HG02938 (cell line): ENCODE results near the gene CDCA8.

ENCODE experiments used
- ATAC-seq: cut with Tn5 transposase; IDR thresholded peaks from one replicate; pipeline ENCODE4 v1.9.1; 2021; ENCODE audit warnings: mild to moderate bottlenecking, moderate library complexity; ENCODE audit not compliant: unreplicated experiment

CDCA8 gene

GRCh38 chr1:37692078-37692833 is at the start of gene CDCA8:
TSS of gene CDCA8 (plus strand) at chr1:37692516. CDS start at chr1:37692691, 175 bp downstream.
- peak; percentile 70 for ATAC-seq

DNA sequence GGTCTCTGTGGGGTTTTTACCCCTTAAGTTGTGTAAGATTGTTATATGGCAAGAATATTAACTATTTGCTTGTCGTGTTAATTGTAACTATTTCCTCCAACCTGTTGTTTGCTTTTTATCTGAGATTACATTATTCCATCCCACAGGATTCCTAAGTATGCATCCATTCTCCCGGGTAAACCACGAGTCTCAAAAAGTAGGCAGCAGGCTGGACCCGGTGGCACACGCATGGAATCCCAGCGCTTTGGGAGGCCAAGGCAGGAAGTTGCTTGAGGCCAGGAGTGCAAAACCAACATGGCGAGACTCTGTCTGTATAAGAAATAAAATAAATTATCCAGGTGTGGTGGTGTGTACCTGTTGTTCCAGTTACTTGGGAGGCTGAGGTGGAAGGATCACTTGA is 45.0 kb upstream of the CDCA8 start:
- ATAC-seq = no peak

- ATAC-seq = no peak
Observed at GRCh38 chr1:37650173-37650572, 42.1 kb upstream of the CDCA8 start.

DNA sequence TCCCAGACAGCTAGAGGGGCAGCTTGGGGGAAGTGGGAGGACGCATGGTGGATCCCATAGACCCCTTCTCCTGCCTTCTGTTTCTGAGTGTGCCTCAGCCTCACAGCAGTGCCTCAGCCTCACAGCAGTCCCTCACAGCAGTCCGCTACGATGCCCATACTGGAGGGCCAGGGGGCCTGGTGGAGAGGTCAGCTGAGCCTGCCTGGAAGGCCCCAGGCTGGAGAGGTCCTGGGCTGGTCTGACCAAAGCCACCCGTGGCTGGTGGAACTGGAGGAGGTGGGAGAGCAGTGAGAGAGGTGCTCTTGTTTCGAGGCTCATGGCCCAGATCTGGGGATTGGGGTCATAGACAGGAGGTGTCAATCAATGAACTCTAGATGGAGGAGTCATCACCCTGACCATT is 41.6 kb upstream of the CDCA8 start:
- ATAC-seq = no peak

- no peak for ATAC-seq
Observed at GRCh38 chr1:37651803-37652202, 40.5 kb upstream of the CDCA8 start.

- ATAC-seq = no peak
Observed at GRCh38 chr1:37652976-37653375, 39.3 kb upstream of the CDCA8 start.

DNA sequence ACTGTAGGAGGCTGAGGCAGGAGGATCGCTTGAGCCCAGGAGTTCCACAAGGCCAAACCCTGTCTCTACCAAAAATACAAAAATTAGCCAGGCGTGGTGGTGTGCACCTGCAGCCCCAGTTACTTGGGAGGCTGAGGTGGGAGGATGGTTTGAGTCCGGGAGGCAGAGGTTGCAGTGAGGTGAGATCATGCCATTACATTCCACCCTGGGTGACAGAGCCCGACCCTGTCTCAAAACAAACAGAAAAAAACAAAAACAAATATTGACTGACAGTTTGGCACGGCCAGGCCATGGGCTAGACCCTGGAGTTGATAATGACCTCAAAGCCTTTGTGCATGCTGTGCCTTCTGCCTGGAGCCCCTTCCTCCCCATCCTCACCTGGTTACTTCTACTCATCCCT is 38.4 kb upstream of the CDCA8 start:
- no peak for ATAC-seq

DNA sequence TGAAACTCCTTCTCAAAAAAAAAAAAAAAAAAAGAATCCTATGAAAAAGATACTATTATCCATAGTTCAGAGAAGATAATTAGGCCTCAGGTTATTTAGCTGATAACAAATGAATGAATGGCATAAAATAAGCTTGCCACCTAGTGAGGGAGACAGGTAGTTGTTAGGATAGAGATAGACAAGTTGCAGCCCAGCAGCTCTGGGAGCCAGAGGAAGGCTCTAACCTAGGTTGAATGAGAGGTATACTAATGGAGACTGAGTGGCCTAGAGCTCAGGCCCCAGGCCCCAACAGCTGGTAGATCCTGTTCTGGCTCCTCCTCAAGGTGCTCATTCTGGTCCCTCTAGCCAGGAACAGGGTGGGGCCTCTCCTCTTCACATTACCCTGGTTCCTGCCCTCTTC is 37.0 kb upstream of the CDCA8 start:
- no peak for ATAC-seq

DNA sequence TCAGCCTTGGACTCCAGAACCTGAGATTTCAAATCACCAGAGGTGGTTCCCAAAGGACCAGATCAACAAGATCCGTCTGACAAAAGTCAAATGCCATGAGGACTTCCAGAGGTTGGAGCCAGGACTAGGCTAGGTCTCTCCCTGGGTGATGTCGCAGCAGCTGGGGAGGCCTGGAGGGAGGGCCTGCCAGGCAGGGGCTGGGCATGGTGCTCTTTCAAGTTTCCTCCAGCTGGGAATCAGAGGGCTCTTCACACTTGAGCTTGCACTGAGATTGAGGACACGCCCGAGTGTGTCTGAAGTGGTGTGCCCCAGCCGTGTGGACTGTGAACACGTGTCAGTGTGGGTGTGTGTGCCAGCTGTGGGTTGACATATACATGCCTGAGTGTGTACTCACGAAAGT is 36.3 kb upstream of the CDCA8 start:
- no peak for ATAC-seq

- no peak for ATAC-seq
Observed at GRCh38 chr1:37656881-37657280, 35.4 kb upstream of the CDCA8 start.

DNA sequence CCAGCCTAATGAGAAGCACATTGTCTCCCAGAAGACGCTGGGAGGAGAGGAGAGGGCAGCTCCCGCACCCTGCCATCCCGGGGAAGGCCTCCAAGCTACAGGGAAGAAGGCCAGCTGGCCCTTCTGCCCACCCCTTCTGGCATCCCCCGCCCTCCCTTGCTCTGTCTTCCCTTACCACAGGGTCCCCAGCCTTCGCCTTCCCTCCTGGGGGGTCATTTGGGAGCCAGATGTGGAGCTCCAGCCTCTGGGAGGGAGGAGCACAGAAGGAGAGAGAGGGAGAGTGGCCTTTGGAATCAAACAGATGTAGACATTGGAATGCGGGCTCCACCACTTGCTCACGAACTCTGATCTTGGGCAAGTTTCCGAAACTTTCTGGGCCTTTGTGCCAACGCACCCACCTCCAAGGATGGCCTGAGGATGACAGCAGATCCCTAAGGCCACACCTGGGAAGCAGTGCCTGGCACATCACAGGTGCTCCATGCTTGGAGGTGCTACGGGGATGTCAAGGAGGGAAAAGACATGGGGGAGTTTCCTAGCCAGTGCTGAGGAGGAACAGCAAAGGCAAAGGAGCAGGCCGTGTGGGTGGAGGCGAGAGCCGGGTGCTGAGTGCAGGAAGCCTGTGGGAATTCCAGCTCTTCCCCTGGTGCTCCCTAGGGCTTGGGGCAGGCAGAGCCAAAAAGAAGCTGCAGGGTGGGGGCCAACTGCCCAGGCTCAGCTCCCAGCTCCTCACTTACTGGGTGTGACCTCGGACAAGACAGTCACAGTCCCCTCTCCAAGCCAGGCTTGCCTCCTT is 34.5 kb upstream of the CDCA8 start:
- ATAC-seq = no peak

- no peak for ATAC-seq
Observed at GRCh38 chr1:37658486-37658885, 33.8 kb upstream of the CDCA8 start.

- ATAC-seq = no peak
Observed at GRCh38 chr1:37660664-37661063, 31.7 kb upstream of the CDCA8 start.

GRCh38 chr1:37661401-37661800 is 30.9 kb upstream of the CDCA8 start:
- no peak for ATAC-seq

GRCh38 chr1:37662031-37662755 is 30.1 kb upstream of the CDCA8 start:
- ATAC-seq = no peak

- no peak for ATAC-seq
Observed at GRCh38 chr1:37663426-37664000, 28.8 kb upstream of the CDCA8 start.

DNA sequence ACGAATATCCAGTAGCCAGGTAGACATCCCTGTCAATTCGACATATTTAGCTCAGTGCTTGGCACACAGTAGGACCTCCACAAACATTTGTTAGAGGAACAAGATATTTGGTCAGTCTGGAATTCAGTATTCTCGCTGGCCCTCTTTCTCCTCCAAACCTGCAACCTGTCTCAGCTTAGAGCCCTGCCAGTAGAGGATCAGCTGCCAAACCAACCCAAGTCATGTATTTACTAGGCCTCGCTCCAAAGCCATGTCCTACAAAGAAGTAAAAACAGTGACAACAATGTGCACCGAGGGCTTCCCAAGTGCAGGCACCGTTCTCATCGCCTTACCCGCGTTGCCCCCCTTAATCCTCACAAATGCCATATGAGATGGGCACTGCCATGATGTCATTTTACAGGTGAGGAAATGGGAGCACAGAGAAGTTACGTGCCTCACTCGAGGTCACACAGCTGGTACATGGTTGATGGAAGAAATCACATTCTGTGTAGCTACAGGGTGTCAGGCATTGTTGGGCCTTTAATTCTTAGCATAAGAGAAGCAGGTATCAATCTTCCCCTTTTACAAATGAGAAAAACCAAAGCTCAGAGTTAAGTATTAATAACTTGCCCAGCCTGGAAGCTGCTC is 26.0 kb upstream of the CDCA8 start:
- ATAC-seq = no peak

GRCh38 chr1:37667023-37667671 is 25.2 kb upstream of the CDCA8 start:
- no peak for ATAC-seq

GRCh38 chr1:37670133-37670532 is 22.2 kb upstream of the CDCA8 start:
- no peak for ATAC-seq

DNA sequence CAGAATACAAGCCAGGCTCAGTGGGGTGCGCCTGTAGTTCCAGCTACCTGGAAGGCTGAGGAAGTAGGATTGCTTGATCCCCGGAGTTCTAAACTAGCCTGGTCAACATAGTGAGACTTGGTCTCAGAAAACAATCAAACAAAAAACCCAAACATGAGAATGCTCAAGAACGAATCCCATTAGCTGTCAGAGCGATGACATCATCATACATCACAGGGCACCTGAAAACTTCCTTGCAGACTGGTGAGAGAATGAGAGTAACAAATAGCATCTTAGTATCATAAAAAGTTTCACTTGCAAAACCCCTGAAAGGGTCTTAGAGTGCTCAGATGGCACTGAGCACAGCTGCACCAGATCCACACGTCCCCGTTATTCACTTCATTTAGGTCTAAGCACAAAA is 21.1 kb upstream of the CDCA8 start:
- no peak for ATAC-seq
